NCI-H510A (cell line): Measurements from ENCODE around the gene TRIM9.

Source experiments
- DNase-seq: peaks from one replicate; lab custom pipeline; 2025; lab: John Stamatoyannopoulos, UW

Gene TRIM9

DNA sequence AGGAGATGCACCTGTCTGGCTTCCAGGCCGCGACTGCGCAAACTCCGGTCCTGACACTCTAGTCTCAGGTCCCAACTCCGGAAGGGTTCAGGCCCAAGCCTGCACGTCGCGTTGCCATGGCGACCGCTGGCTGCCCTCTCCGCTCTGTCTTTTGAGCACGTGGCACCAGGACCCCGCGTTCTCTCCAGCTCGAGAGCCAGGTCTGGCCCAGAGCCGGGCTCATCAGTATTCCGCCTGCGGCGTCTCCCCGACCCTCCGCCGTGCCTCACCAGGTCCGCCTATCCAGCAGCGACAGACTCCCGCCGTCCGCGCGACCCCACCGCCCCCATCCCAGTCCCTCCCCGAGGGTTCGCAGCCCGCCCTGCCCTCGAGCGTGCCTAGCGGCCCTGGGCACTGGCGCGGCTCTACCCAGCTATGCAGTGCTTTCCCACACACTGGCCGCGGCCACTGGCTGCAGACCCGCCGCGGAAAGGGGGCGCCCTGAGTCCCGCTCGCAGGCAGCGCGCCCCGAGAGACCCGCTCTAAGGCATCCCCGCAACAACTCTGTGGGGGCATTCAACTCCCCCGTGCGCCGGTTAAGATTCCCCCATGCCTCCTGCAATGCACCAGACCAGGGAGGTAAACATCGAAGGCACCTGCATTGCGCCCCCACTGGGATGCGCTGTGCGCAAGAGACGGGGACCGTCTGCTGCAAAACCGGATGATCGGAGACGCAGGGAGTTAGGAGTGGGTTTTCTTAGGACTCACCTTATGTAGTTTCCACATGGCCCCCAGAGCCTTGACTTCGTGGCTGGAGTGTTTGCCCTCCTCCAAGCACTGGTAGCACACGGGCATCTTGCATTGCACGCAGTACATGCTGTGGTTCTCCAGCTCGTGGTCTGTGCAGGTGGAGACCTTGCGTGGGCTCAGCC is 1.3 kb downstream of the TRIM9 start:
- peak; percentile 75 for DNase-seq

DNA sequence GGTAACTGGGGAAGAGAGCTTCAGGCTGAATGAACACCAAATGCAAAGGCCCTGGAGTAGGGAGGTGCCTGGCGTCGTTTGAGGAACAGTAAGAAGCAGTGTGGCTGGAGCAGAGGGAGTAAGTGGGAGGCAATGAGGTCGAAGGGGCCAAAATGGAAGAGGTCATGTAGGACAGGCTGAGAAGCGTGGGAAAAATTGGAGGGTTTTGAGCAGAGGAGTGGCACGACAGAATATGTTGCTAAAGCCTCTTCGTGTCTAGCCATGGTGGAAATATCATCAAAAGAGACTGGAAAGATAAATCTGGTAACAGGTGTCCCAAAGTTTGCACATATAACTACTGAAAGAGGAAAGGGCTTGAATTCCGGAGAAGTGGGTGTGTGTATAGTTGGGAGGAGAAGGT is 1.9 kb downstream of the TRIM9 start:
- no peak for DNase-seq

DNA sequence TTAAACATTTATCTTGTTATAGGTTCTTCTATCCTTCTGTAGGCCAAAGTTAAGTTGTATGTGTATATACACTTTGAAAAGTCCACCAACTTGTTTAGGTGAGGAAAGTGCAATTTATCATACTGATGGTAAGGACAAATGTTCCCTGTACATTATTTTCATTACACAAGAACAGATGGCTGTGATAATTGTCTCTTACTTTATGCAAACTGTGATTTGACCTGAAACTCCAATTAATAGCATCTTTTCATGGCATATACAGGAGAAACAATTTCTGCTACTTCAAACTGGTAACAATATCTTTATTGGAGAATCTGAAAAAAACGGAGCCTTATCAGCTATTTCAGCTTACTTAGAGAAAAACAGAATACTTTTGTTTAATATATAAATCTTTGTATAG is 5.6 kb downstream of the TRIM9 start:
- DNase-seq: no peak

DNA sequence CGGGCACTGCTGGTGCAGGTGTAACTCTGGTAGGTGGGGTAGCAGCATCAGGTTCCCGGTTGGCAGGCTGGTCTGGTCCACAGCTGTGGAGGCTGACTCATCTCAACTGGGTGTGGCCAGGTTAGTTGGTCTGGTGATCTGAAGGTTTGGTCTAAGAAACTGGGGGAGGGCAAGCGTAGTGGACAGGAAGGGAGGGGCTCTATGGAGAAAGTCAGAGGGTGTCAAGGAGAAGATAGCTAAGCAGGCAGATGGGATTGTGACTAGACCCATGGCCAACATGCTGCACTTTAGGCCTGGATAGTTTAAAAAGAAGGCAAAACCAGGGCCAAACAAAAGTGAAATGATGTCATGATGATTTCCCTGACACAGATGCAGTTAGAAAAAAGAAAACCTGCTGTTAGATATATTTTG is 7.9 kb downstream of the TRIM9 start:
- peak; percentile 44 for DNase-seq

DNA sequence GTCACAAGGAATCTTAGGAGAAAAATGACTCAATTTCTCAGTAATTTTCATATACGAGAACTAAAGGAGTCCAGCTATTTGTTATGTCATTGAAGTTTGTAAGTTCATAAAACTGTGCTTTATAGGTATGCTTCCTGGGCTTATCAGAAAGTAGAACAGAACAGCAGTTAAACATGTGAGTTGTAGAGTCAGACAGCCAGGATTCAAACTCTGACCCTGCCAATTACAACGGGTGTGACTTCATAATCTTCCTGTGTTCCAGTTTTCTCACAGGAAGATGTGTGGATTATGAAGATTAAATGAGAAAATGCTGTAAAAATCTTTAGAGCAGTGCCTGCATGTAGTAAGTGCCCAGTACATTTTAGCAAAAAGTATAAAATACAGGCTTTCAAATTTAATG is 8.9 kb downstream of the TRIM9 start:
- no peak for DNase-seq

DNA sequence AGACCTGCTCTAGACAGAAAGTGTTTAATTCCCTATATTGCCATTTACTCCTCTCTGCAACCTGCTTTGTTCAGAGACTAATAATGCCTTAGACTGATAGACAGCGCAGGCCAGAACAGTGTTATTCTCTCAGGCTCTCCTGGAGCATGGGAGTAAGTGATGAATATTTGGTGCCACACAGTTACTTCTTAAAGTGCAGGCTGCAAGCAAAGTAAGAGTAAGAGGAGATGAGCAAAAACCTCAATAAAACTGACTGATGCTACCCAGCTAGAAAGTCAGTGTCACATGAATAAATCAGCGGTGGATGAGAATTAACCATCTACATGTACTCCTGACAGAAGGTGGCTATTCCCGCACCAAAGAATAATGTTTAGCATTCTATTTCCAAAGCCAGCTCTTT is 9.9 kb downstream of the TRIM9 start:
- DNase-seq: no peak

DNA sequence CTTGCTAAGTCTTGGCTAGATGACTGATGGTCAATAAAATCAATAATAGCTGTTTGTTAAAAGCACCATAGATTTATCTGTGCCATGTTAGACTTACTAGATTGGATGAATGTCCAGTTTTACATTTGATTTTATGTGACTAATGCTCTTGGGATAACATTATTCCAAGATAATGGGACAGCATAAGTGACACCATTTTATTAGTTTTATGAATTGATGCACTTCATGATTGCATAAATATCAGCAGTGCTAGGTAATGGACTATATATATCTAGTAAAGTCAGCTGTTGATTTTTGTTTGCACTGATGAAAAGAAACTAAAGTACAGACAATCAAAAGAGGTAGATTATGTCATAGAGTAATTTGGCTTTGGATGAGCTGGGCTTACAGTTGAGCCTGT is 10.4 kb downstream of the TRIM9 start:
- no peak for DNase-seq

DNA sequence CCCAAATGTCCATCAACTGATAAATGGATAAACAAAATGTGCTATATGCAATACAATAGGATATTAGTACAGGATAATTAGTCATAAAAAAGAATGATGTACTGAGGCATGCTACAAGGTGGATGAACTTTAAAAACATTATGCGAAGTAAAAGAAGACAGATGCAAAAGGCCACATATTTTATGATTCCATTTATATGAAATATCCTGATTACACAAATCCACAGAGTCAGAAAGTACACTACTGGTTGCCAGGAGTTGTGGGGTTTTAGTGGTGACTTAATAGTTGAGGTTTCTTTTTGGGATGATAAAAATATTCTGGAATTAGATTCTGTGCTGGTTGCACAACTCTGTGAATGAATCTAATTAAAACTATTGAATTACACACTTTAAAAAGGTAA is 12.6 kb downstream of the TRIM9 start:
- no peak for DNase-seq

DNA sequence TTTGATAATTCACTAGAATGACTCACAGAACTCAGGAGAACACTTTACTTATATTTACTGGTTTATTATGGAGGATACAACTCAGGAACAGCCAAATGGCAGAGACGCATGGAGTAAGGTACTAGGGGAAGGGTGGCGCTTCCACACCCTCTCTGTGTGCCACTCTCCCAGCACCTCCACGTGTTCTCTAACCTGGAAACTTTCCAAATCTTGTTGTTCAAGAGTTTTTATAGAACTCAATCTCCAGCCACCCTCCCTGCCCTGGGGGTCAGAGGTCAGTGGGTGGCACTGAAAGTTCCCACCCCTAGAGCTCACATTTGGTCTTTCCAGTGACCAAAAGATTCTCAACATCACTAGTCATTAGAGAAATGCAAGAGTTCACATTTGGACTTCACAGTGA is 13.2 kb downstream of the TRIM9 start:
- no peak for DNase-seq

DNA sequence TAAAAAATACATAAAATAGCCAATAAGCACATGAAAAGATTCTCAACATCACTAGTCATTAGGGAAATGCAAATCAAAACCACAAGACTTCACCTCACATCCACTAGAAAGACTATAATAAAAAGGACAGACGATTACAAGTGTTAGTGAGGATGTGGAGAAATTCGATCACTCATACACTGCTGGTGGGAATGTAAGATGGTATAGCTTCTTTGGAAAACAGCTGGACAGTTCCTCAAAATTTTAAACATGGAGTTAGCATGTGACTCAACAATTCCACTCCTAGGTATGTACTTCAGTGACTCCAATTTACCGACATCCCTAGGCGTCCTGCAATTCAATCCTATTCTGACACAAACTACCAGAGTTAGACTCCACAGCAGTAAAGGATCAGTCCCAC is 13.7 kb downstream of the TRIM9 start:
- no peak for DNase-seq

DNA sequence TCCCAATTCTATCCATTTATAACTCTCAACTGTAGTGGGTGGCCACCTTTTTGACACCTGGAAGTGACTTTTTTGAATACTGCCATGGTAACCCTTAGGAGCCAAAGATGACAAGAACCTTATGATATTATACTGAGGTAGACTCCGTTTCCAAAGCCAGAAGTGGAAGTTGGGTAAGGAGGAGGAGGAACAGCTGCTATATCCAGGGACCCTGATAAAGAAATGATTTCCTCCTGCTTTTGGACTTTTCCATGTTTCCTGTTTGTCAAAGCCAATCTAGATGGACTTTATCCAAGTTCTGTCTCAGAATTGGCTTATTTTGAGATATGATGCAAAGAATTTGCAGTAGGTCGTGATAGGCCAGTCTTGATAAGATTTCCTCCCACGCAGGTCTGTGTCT is 14.3 kb downstream of the TRIM9 start:
- no peak for DNase-seq

DNA sequence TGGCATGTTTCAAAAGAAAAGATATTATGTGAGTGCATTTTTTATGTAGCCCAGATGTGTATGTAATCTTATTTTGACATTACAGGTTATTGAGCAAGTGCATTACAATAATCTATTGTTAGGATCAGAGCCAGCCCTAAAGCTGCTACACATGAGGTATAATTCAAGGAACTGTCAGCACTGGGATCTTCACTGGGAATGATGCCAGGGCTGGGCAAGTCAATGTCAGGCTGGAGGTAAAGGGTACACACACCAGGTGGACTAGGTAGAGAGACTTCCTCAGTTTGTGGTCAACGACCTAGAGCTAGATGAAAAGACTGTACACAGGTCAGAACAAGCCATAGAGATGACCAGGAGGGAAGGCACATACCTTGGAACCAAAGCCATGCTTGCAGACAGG is 15.4 kb downstream of the TRIM9 start:
- no peak for DNase-seq

DNA sequence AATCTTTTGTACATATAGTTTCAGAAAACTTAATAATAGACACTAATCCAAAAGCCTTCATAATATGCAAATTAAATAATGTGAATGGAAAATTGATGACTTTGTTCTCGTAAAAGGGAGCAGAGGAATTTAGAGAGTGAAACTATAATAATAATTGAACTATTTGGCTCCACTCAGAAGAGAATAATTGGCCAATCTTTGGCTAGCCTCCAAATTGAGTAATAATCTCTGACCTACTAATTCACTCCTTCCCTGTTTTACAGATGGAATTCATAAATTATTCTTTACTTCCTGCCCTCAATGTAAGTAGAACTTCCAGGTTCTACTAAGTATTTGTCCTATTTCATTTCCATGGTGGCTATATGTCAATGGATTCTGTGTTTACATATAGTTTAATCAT is 15.8 kb downstream of the TRIM9 start:
- DNase-seq: no peak

DNA sequence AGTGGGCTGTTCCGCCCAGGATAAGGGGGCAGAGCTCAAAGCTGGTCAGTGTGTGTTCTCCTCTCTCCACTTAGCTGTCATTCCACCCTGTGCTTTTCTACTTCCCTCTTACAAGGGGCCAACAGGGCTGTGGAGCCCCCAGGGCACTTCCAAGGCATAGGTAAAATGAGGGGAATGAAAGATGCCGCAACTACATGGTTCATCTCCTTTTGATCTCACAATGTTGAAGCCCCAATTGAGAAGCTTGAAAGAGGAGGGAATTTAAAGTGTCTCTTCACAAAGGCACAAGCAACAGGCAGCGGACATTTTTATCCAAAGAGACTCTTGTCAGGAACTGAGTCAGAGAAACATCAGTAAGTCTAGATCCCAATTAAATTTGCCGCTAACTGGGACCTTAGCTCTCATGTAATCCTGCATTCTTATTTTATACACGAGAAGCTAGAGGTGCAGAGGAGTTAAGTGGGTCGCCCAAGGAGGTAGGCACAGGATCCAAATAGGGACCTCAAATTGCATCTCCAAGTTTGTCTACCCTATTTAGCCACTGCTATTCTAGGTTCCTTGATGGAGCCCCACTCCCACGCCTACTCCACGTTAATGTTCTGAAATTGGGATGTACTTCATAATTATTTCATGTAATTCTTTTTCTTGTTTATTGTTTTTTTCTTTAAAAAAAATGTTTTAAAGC is 20.1 kb downstream of the TRIM9 start:
- no peak for DNase-seq

DNA sequence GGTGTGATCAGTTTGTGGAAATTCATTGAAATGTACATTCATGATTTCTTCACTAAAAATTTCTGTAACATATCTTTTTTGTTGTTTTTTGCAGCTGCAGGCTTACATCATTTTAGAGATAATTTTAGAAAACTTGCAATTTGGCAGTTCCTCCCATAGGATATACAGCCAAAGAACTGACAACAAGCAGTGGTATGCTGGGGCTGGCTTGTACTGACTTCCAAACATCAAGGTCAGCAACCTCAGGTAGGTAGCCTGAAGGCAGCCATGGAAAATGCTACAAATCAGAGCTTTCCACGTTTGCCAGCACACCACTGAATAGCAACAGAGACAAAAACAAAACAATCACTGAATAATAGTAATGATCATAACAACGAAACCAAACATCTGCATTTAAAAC is 21.2 kb downstream of the TRIM9 start:
- DNase-seq: no peak

DNA sequence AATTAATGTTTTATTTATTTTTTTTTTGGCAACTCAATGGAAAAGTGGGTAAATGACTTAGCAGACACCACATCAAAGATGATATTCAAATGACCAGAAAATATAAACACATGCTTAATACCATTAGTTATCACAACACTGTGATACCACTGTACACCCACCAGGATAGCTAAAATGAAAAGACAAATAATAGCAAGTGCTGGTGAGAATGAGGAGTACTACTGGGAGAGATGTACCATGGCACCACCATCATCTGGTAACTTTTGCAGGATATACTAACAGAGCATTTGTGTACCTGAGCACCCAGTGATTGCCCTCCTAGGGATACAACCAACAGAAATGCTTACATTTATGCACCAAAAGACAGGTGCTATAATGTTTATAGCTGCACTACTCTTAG is 21.9 kb downstream of the TRIM9 start:
- DNase-seq: no peak

DNA sequence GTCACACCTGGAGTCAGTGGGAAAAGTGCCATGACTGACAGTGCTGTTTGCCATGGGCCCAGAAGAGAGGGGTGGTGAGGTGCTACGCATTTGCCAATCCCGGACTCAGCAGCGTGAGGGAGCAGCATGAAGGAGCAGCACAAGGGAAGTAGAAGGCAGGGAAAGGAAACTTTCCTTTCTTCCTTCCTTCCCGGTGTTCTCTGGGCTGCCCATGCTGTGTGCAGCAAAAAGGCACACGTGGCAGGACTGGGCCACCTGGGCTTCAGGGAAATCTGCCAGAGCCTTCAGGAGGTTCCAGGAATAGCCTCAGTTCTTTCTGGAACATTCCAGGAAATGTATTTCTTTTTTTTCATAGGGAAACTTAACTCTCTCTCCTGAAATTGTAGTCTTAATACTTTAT is 23.0 kb downstream of the TRIM9 start:
- DNase-seq: no peak

DNA sequence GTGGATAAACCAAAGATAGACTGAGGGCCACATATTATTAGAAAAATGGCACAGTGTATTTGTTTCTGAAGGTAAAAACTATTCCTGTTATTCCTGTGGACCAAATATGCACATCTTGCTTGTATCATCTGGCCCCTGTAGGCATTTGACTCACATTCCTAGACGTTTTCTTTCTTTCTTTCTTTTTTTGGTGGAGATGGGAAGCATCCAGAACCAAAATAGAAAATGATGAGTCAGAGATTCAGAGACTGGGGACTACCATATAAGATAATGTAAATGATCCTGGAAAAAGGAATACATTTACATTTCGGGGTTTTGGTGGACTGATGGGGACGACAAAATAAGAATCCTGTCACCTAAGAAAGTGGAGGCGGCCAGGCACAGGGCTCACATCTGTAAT is 24.2 kb downstream of the TRIM9 start:
- no peak for DNase-seq

DNA sequence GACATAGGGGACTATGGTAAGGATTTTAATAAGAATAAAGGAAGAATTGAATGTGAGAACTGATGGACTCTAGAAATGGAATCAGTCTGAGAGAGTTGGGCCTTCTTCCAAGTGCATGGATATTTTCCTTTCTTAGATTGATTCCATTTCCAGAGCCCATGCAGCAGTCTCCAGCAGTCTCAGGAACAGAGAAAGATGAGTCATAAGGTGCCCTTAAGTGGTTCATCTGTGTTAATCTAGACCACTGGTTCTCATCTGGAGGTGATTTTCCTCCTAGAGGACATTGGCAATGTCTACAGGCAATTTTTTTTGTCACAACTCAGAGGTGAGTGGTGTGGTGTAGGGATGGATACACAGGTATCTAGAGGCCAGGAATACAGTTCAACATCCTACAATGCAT is 25.9 kb downstream of the TRIM9 start:
- no peak for DNase-seq

DNA sequence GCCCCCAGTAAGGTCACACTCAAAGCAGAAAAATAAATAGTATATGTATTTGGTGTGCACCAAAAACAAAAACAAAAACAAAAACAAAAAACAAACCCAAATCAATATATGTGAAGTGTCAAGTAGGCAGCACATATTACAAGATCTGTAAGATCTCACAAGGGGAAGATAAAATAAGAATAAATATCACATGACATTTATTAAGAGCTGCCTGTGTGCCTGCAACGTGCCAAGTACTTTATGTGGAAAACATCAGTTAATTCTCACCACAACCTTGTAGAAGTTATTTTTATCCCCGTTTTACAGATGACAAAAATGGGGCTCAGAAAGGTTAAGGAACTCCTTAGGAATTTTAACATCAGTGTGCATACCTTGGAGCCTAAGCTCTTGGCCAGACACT is 26.6 kb downstream of the TRIM9 start:
- no peak for DNase-seq

DNA sequence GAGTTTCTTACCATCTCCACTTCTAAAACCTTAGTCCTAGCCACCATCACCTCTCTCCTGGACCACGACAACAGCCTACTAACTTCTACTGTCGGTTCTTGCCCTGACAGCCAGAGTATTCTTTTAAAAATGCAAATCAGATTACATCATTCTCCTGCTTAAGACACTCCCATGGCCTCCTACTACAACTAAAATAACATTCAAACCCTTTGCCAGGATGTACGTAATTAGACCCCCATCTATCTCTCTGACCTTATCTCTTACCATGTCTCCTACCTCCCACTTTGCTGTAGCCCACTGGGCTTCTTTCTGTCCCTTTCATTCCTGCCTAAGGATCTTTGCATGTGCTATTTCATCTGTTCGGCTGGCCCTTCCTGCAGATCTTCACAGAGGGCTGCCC is 27.6 kb downstream of the TRIM9 start:
- no peak for DNase-seq

DNA sequence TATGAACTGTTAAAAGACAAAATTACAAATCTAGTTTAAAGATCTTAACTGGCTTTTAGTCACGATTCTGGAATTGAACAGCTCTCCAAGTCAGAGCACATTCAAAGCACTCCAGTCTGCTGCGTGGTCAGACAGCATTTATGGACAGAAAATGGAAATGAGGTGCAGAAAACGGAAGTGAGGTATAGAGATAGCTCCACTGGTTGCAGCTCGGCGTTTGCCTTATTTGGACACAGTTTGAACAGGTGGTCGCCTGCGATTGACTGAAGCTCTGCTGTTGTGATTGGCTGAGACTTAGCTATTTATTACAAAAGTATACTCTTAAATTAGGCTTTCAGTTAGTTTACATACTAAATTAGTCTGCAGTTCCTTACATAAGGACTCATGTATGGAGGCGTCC is 28.3 kb downstream of the TRIM9 start:
- DNase-seq: no peak

DNA sequence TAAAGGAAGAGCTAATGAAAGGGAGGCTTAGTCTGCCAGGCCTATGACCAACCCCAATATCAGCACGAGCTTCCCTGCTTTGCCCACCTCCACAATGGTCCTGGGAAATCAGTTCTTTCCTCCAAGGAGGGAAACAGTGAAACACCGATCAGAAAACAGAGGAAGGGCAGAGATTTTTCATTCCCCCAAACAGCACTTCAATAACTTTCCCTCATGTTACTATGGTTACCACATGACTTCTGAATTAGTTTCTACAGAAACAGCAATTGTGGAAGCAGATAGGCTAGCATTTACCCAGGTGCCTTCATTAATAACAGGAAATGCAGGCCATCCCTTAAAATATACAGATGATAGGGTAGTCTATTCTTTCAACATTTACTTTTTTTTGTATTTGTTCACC is 35.9 kb downstream of the TRIM9 start:
- DNase-seq: no peak

DNA sequence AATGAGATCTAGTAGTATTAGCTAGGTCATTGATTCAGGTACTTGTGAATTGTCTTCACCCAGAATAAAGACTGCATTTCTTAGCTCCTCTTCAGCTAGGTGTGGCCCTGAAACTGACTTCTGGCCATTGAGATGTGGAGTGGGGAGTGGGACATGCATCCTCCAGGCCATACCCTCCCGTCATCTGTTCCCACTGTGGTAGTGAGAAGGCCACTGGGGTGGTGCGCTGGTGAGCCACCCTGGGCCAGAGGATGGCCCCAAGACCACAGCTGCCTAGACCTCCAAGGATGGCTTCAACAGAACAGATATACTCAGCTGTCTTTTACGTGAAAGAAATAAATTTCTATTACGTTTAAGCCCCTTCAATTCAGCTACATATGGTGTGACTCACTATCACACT is 36.5 kb downstream of the TRIM9 start:
- DNase-seq: no peak
